GM23338 (cell line): ENCODE results near the gene GNAO1. TPM values are rescaled to one million over a fixed set of nuclear protein-coding genes. Genes with fewer than 3 reads are reported as not detected.

ENCODE experiments used
- ATAC-seq: fragments of 200-7000 bp; cut with Tn5 transposase; 3 replicates; pipeline ENCODE4 v1.9.1; 2020
- DNase-seq: peaks from one replicate; pipeline ENCODE4 v3.0.0-alpha.2; 2015; ENCODE audit warnings: low spot score
- H2AFZ ChIP-seq: fragments of 200-600 bp; sonication (generic); 2 replicates; pipeline ENCODE4 v1.8.0; 2016; ENCODE audit warnings: antibody characterized with exemption, mild to moderate bottlenecking, moderate library complexity
- H3F3A ChIP-seq: fragments of 200-600 bp; sonication (generic); replicated peaks from 2 replicates; pipeline ENCODE4 v1.8.0; 2017; ENCODE audit warnings: antibody characterized with exemption, mixed run types, low read depth
- H3K27ac ChIP-seq: fragments of 200-600 bp; sonication (generic); 2 replicates; pipeline ENCODE4 v1.6.1; 2016; ENCODE audit warnings: low read depth
- H3K27me3 ChIP-seq: fragments of 200-600 bp; sonication (generic); 2 replicates; pipeline ENCODE4 v1.8.0; 2016; ENCODE audit warnings: mild to moderate bottlenecking, mixed run types, moderate library complexity; ENCODE audit not compliant: insufficient read depth
- H3K36me3 ChIP-seq: fragments of 200-600 bp; sonication (generic); 2 replicates; pipeline ENCODE4 v1.8.0; 2016; ENCODE audit warnings: mild to moderate bottlenecking; ENCODE audit not compliant: insufficient read depth
- H3K4me1 ChIP-seq: fragments of 200-600 bp; sonication (generic); 2 replicates; pipeline ENCODE4 v1.8.0; 2016; ENCODE audit warnings: mild to moderate bottlenecking, moderate library complexity; ENCODE audit not compliant: insufficient read depth
- H3K4me2 ChIP-seq: fragments of 200-600 bp; sonication (generic); 2 replicates; pipeline ENCODE4 v1.7.1; 2017; ENCODE audit warnings: mixed run types
- H3K4me3 ChIP-seq: fragments of 200-600 bp; sonication (generic); 2 replicates; pipeline ENCODE4 v1.6.1; 2016; ENCODE audit warnings: mixed run types
- H3K79me2 ChIP-seq: fragments of 200-600 bp; sonication (generic); replicated peaks from 2 replicates; pipeline ENCODE4 v1.8.0; 2017; ENCODE audit warnings: mild to moderate bottlenecking; ENCODE audit not compliant: insufficient read depth
- H3K9me2 ChIP-seq: fragments of 200-600 bp; sonication (generic); 2 replicates; pipeline ENCODE4 v1.8.0; 2017; ENCODE audit not compliant: insufficient read depth
- H4K20me1 ChIP-seq: fragments of 200-600 bp; sonication (generic); replicated peaks from 2 replicates; pipeline ENCODE4 v1.8.0; 2017; ENCODE audit warnings: mild to moderate bottlenecking; ENCODE audit not compliant: insufficient read depth
- H3K27ac Mint-ChIP-seq: 2 replicates; pipeline ENCODE4 v1.8.0; 2020; ENCODE audit warnings: inconsistent platforms, mild to moderate bottlenecking, moderate library complexity, mixed read lengths
- H3K27me3 Mint-ChIP-seq: 3 replicates; pipeline ENCODE4 v1.8.0; 2022; ENCODE audit warnings: low read depth, mild to moderate bottlenecking, moderate library complexity, mixed read lengths, inconsistent platforms; ENCODE audit not compliant: insufficient read depth, poor library complexity
- H3K36me3 Mint-ChIP-seq: 3 replicates; pipeline ENCODE4 v1.8.0; 2021; ENCODE audit warnings: low read depth, mild to moderate bottlenecking, inconsistent platforms, moderate library complexity, mixed read lengths
- H3K4me1 Mint-ChIP-seq: 3 replicates; pipeline ENCODE4 v1.8.0; 2020; ENCODE audit warnings: mild to moderate bottlenecking, inconsistent platforms, mixed read lengths
- H3K4me3 Mint-ChIP-seq: 3 replicates; pipeline ENCODE4 v1.8.0; 2021; ENCODE audit warnings: moderate library complexity, mild to moderate bottlenecking, inconsistent platforms, mixed read lengths
- H3K9me3 Mint-ChIP-seq: 3 replicates; pipeline ENCODE4 v1.8.0; 2020; ENCODE audit warnings: moderate library complexity, mild to moderate bottlenecking, inconsistent platforms, mixed read lengths
- CREB1 ChIP-seq: fragments of 250-450 bp; sonication (Bioruptor Pico); IDR thresholded peaks from 2 replicates; pipeline ENCODE4 v1.5.0; 2020; ENCODE audit warnings: low read depth, mild to moderate bottlenecking, moderate library complexity
- EZH2 ChIP-seq: fragments of 200-600 bp; sonication (generic); IDR thresholded peaks from one replicate; pipeline ENCODE4 v1.8.0; 2017; ENCODE audit warnings: antibody characterized with exemption, mild to moderate bottlenecking, low read depth; ENCODE audit not compliant: unreplicated experiment
- EZH2phosphoT487 ChIP-seq: fragments of 200-600 bp; sonication (generic); IDR thresholded peaks from one replicate; pipeline ENCODE4 v1.8.1; 2018; ENCODE audit warnings: antibody characterized with exemption; ENCODE audit not compliant: unreplicated experiment
- JUNB ChIP-seq: IDR thresholded peaks from one replicate; pipeline ENCODE4 v1.6.1; 2016; ENCODE audit warnings: antibody characterized with exemption; ENCODE audit not compliant: unreplicated experiment
- ZNF462 ChIP-seq: fragments of 250-450 bp; sonication (Bioruptor Pico); IDR thresholded peaks from 2 replicates; pipeline ENCODE4 v1.5.0; 2020; ENCODE audit warnings: mild to moderate bottlenecking, moderate library complexity
- polyA plus RNA-seq: library from polyadenylated mRNA; unstranded; fragments of >200 nt; fragmentation: Nextera tagmentation; extraction: Ambion mirVana; gene quantifications from 2 replicates; pipeline ENCODE4 v1.2.1, GENCODE V29; 2016
- total RNA-seq: library from RNA; depleted of rRNA; stranded (reverse); fragments of >200 nt; shearing (Covaris generic); gene quantifications from 2 replicates; pipeline ENCODE4 v1.2.3, GENCODE V29; 2014
- TF ChIP-seq, protein P1 (sequence below): IDR thresholded peaks from 2 replicates; pipeline ENCODE4 v1.6.1; 2016; ENCODE audit warnings: antibody characterized with exemption
- TF ChIP-seq, protein P2 (sequence below), 2 experiments: fragments of 200-600 bp in 1 of 2; sonication (generic) in 1 of 2; conservative IDR thresholded peaks; 2 replicates each; pipeline versions ENCODE4 v1.5.1 to v1.6.1; 2016 to 2017; ENCODE audit warnings: antibody characterized with exemption in 2 of 2, low read depth in 2 of 2, mild to moderate bottlenecking in 2 of 2, moderate library complexity in 1 of 2

The GNAO1 gene
- total and polyA plus RNA-seq, 2 experiments from 2014 or later: 6.5 to 24.8 TPM

GRCh38 chr16:56203052-56203451, 11.8 kb downstream of the GNAO1 start (continued):
- TF ChIP-seq ZNF462 (CRISPR knock-in tag): no peak

- no peak for TF ChIP-seq JUNB
- TF ChIP-seq EZH2: no peak
- no peak for TF ChIP-seq EZH2phosphoT487
- Histone ChIP-seq H3K4me2 (no peak overlapping the region), H4K20me1 (peaks cover 6% of the 10 kb centered on the region; the same call in 1 of the 2 replicates), H3K9me2 (peaks cover 11% of the 10 kb centered on the region; the same call in 1 of the 2 replicates), H3F3A (no peaks in the 10 kb centered on the region), H3K27ac (no peak overlapping the region), H3K4me1 (peaks cover 6% of the 10 kb centered on the region; the same call in 1 of the 2 replicates), H2AFZ (no peak overlapping the region), H3K27me3 (no peaks in the 10 kb centered on the region), H3K36me3 (no peaks in the 10 kb centered on the region), H3K4me3 (no peak overlapping the region), H3K79me2 (peaks cover 46% of the 10 kb centered on the region)
- Mint-ChIP-seq H3K36me3 (no peaks in the 10 kb centered on the region), H3K4me1 (0 out of 3 replicates have a peak, but pooled peaks cover 2% of the 10 kb centered on the region), H3K4me3 (no peak overlapping the region), H3K9me3 (no peaks in the 10 kb centered on the region), H3K27ac (no peak overlapping the region), H3K27me3 (no peaks in the 10 kb centered on the region)
- no peak for DNase-seq
- ATAC-seq: no peak
These were observed 13.5 kb downstream of the GNAO1 start for GRCh38 chr16:56204816-56205215.

DNA sequence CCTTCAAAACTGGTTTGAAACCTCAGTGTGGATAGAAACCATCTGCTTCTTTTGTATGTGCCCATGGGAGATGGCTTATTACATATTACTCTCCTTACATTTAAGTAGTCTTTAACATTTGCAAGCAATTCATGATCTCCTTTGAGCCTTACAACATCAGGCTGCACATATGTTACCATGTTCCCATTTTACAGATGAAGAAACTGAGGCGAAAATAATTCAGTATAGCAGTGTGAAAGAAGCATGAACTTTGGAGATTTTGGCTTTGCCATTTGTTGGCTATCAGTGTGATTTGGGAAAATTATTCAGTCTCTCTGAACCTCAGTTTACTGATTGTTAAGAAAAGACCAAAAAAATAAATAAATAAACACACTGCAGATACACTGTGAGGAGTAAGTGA, 15.7 kb downstream of the GNAO1 start:
- Mint-ChIP-seq H3K27me3 (no peaks in the 10 kb centered on the region), H3K36me3 (no peaks in the 10 kb centered on the region), H3K9me3 (no peaks in the 10 kb centered on the region), H3K4me3 (no peak overlapping the region), H3K27ac (no peak overlapping the region), H3K4me1 (peaks cover 14% of the 10 kb centered on the region)
- H3K9me2 ChIP-seq: no peaks in the 10 kb centered on the region
- H2AFZ ChIP-seq: no peak overlapping the region
- no peak for DNase-seq
- H3F3A ChIP-seq: no peaks in the 10 kb centered on the region
- no peak for ATAC-seq
- H3K4me2 ChIP-seq: no peak overlapping the region
- peaks cover 23% of the 10 kb centered on the region for H3K4me1 ChIP-seq
- peaks cover 6% of the 10 kb centered on the region; the same call in 1 of the 2 replicates for H4K20me1 ChIP-seq
- H3K79me2 ChIP-seq: peaks cover 49% of the 10 kb centered on the region
- no peak overlapping the region for H3K27ac ChIP-seq
- no peaks in the 10 kb centered on the region for H3K27me3 ChIP-seq
- H3K36me3 ChIP-seq: no peaks in the 10 kb centered on the region
- no peak overlapping the region for H3K4me3 ChIP-seq
- TF ChIP-seq, protein P1, sequence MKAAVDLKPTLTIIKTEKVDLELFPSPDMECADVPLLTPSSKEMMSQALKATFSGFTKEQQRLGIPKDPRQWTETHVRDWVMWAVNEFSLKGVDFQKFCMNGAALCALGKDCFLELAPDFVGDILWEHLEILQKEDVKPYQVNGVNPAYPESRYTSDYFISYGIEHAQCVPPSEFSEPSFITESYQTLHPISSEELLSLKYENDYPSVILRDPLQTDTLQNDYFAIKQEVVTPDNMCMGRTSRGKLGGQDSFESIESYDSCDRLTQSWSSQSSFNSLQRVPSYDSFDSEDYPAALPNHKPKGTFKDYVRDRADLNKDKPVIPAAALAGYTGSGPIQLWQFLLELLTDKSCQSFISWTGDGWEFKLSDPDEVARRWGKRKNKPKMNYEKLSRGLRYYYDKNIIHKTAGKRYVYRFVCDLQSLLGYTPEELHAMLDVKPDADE: no peak
- TF ChIP-seq EZH2phosphoT487 (no peak), JUNB (no peak), CREB1 (CRISPR knock-in tag) (no peak)
- TF ChIP-seq, protein P2, sequence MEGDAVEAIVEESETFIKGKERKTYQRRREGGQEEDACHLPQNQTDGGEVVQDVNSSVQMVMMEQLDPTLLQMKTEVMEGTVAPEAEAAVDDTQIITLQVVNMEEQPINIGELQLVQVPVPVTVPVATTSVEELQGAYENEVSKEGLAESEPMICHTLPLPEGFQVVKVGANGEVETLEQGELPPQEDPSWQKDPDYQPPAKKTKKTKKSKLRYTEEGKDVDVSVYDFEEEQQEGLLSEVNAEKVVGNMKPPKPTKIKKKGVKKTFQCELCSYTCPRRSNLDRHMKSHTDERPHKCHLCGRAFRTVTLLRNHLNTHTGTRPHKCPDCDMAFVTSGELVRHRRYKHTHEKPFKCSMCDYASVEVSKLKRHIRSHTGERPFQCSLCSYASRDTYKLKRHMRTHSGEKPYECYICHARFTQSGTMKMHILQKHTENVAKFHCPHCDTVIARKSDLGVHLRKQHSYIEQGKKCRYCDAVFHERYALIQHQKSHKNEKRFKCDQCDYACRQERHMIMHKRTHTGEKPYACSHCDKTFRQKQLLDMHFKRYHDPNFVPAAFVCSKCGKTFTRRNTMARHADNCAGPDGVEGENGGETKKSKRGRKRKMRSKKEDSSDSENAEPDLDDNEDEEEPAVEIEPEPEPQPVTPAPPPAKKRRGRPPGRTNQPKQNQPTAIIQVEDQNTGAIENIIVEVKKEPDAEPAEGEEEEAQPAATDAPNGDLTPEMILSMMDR (conservative IDR thresholded peaks at IDR 0.05; ENCODE audit: low read depth in 2 of 2): no peak
